Measurements from ENCODE around the gene HACE1. TPM values are rescaled to one million over a fixed set of nuclear protein-coding genes. Genes with fewer than 3 reads are reported as not detected.
"Not testable (repeated sequence)": the region's sequence is repeated elsewhere in the genome, so short reads cannot be mapped to it uniquely, and the experiment has no call there.

The HACE1 gene
- total and polyA plus RNA-seq, 5 donors from 2014 or later: 4.2 to 13.9 (median 5.1) TPM

DNA sequence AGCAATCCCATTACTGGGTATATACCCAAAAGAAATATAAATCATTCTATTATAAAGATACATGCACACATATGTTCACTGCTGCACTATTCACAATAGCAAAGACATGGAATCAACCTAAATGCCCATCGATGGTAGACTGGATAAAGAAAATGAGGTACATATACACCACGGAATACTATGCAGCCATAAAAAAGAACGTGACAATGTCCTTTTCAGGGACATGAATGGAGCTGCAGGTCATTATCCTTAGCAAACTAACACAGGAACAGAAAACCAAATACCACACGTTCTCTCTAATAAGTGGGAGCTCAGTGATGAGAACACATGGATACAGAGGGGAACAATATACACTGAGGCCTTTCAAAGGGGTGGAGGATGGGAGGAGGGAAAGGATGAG, 38.9 kb downstream of the HACE1 start:
- not testable (repeated sequence) for H3K36me3 ChIP-seq (ENCODE audit: control insufficient read depth, insufficient read depth, low read length); H3K4me3 ChIP-seq (ENCODE audit: low read depth, low read length); H3K27ac ChIP-seq (ENCODE audit: insufficient read depth, low read length, poor library complexity, severe bottlenecking); H3K4me1 Mint-ChIP-seq; ATAC-seq (ENCODE audit: low read depth in 2 of 2); H3K9me3 Mint-ChIP-seq; H3K27me3 Mint-ChIP-seq; H3K4me1 ChIP-seq (ENCODE audit: control insufficient read depth, insufficient read depth, low read length, poor library complexity, severe bottlenecking); DNase-seq; H3K9me3 ChIP-seq (ENCODE audit: control insufficient read depth in 2 of 2, low read length in 2 of 2); H3K4me3 Mint-ChIP-seq; H3K27me3 ChIP-seq (ENCODE audit: control insufficient read depth, insufficient read depth, low read length); H3K27ac Mint-ChIP-seq
- peaks cover 39% of the 10 kb centered on the region for H3K36me3 Mint-ChIP-seq

DNA sequence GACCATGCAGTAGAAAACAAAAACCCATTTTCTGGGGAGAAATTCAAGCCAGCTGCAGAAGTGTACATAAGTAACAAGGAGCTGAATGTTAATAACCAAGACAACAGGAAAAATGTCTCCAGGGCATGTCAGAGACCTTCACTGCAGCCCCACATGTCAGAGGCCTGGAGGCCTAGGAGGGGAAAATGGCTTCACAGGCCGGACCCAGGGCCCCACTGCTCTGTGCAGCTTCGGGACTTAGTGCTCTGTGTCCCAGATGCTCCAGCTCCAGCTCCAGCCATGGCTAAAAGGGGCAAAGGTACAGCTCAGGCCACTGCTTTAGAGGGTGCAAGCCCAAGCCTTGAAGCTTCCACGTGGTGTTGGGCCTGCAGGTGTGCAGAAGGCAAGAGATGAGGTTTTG, 43.6 kb downstream of the HACE1 start:
- H3K4me3 Mint-ChIP-seq: no peak overlapping the region
- no peak overlapping the region for H3K4me3 ChIP-seq (ENCODE audit: low read depth, low read length)
- no peak overlapping the region for H3K27ac ChIP-seq (ENCODE audit: insufficient read depth, low read length, poor library complexity, severe bottlenecking)
- peaks cover 7% of the 10 kb centered on the region for H3K36me3 ChIP-seq (ENCODE audit: control insufficient read depth, insufficient read depth, low read length)
- H3K36me3 Mint-ChIP-seq: peaks cover 47% of the 10 kb centered on the region
- peaks cover 0 to 3% of the 10 kb centered on the region in 2 experiments for H3K9me3 ChIP-seq (ENCODE audit: control insufficient read depth in 2 of 2, low read length in 2 of 2)
- no peak for ATAC-seq (ENCODE audit: low read depth in 2 of 2)
- no peaks in the 10 kb centered on the region for H3K27me3 ChIP-seq (ENCODE audit: control insufficient read depth, insufficient read depth, low read length)
- H3K27ac Mint-ChIP-seq: no peak overlapping the region
- no peak for DNase-seq
- H3K27me3 Mint-ChIP-seq: no peaks in the 10 kb centered on the region
- H3K4me1 ChIP-seq (ENCODE audit: control insufficient read depth, insufficient read depth, low read length, poor library complexity, severe bottlenecking): no peaks in the 10 kb centered on the region
- H3K4me1 Mint-ChIP-seq: peaks cover 0 to 15% (median 2%) of the 10 kb centered on the region in 4 donors
- H3K9me3 Mint-ChIP-seq: peaks cover 0 to 2% (median 0%) of the 10 kb centered on the region in 7 donors

DNA sequence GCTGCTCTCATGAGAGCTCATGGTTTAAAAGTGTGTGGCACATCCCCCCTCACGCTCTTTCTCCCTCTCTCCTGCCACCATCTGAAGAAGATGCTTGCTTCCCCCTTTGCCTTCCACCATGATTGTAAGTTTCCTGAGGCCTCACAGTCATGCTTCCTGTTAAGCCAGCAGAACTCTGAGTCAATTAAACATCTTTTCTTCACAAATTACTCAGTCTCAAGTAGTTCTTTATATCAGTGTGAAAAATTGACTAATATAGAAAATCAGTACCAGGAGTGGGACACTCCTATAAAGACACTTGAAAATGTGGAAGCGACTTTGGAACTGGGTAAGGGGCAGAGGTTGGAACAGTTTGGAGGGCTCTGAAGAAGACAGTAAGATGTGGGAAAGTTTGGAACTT, 45.0 kb downstream of the HACE1 start:
- no peak overlapping the region for H3K27ac Mint-ChIP-seq
- no peaks in the 10 kb centered on the region for H3K9me3 ChIP-seq (ENCODE audit: control insufficient read depth in 2 of 2, low read length in 2 of 2)
- peaks cover 0 to 11% (median 1%) of the 10 kb centered on the region in 4 donors for H3K4me1 Mint-ChIP-seq
- peaks cover 7% of the 10 kb centered on the region for H3K36me3 ChIP-seq (ENCODE audit: control insufficient read depth, insufficient read depth, low read length)
- DNase-seq (no peak), ATAC-seq (ENCODE audit: low read depth in 2 of 2) (no peak)
- H3K27me3 ChIP-seq (ENCODE audit: control insufficient read depth, insufficient read depth, low read length): no peaks in the 10 kb centered on the region
- H3K4me3 ChIP-seq (ENCODE audit: low read depth, low read length): no peak overlapping the region
- no peaks in the 10 kb centered on the region for H3K9me3 Mint-ChIP-seq
- H3K36me3 Mint-ChIP-seq: peaks cover 41% of the 10 kb centered on the region
- H3K27me3 Mint-ChIP-seq: no peaks in the 10 kb centered on the region
- H3K4me3 Mint-ChIP-seq: no peak overlapping the region
- H3K27ac ChIP-seq (ENCODE audit: insufficient read depth, low read length, poor library complexity, severe bottlenecking): no peak overlapping the region
- no peaks in the 10 kb centered on the region for H3K4me1 ChIP-seq (ENCODE audit: control insufficient read depth, insufficient read depth, low read length, poor library complexity, severe bottlenecking)

DNA sequence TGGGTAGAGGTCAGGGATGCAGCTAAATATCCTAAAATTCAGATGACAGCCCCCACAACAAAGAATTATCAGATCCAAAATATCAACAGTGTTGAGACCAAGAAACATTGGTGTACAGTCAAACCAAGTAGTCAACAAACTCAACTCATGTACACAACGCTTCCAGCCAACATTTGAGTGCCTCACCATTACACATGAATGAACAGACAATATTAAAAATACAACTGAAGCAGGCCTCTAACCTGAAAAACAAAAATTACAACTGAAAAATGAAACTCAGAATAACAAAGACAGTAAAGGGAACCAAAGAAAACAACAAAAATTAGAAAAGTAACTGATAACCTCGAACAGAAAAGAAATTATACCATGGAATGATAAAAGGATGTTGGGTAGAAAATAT, 46.2 kb downstream of the HACE1 start:
- H3K36me3 ChIP-seq (ENCODE audit: control insufficient read depth, insufficient read depth, low read length): peaks cover 7% of the 10 kb centered on the region
- no peak overlapping the region for H3K4me3 Mint-ChIP-seq
- H3K27ac Mint-ChIP-seq: no peak overlapping the region
- no peaks in the 10 kb centered on the region for H3K27me3 Mint-ChIP-seq
- no peak for ATAC-seq (ENCODE audit: low read depth in 2 of 2)
- H3K9me3 ChIP-seq (ENCODE audit: control insufficient read depth in 2 of 2, low read length in 2 of 2): no peaks in the 10 kb centered on the region
- DNase-seq: no peak
- peaks cover 0 to 9% (median 4%) of the 10 kb centered on the region in 4 donors for H3K4me1 Mint-ChIP-seq
- H3K4me1 ChIP-seq (ENCODE audit: control insufficient read depth, insufficient read depth, low read length, poor library complexity, severe bottlenecking): no peaks in the 10 kb centered on the region
- H3K27ac ChIP-seq (ENCODE audit: insufficient read depth, low read length, poor library complexity, severe bottlenecking): no peak overlapping the region
- H3K36me3 Mint-ChIP-seq: peaks cover 43% of the 10 kb centered on the region
- H3K4me3 ChIP-seq (ENCODE audit: low read depth, low read length): no peak overlapping the region
- H3K9me3 Mint-ChIP-seq: no peaks in the 10 kb centered on the region
- H3K27me3 ChIP-seq (ENCODE audit: control insufficient read depth, insufficient read depth, low read length): no peaks in the 10 kb centered on the region

DNA sequence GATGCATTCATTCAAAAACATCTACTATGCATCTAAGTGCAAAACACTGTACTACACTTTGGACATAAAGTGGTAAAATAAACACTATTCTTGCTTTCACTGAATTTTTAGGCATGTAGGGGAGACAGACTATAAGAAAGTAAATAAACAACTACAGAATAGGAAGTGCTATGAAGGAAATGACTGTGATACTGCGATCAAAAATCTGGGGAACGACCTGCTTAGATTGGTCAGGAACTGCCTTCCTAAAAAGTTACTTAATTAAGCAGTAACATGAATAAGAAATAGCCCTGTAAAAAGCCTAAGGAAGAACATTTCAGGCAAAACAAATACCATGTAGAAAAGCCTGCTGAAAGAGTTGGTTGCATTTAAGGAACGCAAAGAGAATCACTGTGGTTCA, 50.6 kb downstream of the HACE1 start:
- Histone ChIP-seq H3K27me3 (ENCODE audit: control insufficient read depth, insufficient read depth, low read length) (no peaks in the 10 kb centered on the region), H3K27ac (ENCODE audit: insufficient read depth, low read length, poor library complexity, severe bottlenecking) (no peak overlapping the region), H3K4me3 (ENCODE audit: low read depth, low read length) (no peak overlapping the region), H3K4me1 (ENCODE audit: control insufficient read depth, insufficient read depth, low read length, poor library complexity, severe bottlenecking) (no peaks in the 10 kb centered on the region), H3K36me3 (ENCODE audit: control insufficient read depth, insufficient read depth, low read length) (no peaks in the 10 kb centered on the region), H3K9me3 (ENCODE audit: control insufficient read depth in 2 of 2, low read length in 2 of 2) (no peaks in the 10 kb centered on the region)
- no peak overlapping the region for H3K4me3 Mint-ChIP-seq
- peaks cover 0 to 4% (median 0%) of the 10 kb centered on the region in 7 donors for H3K9me3 Mint-ChIP-seq
- H3K27me3 Mint-ChIP-seq: no peaks in the 10 kb centered on the region
- peaks cover 44% of the 10 kb centered on the region for H3K36me3 Mint-ChIP-seq
- ATAC-seq (ENCODE audit: low read depth in 2 of 2) (no peak), DNase-seq (no peak)
- no peak overlapping the region for H3K27ac Mint-ChIP-seq
- peaks cover 3 to 7% (median 5%) of the 10 kb centered on the region in 4 donors for H3K4me1 Mint-ChIP-seq

DNA sequence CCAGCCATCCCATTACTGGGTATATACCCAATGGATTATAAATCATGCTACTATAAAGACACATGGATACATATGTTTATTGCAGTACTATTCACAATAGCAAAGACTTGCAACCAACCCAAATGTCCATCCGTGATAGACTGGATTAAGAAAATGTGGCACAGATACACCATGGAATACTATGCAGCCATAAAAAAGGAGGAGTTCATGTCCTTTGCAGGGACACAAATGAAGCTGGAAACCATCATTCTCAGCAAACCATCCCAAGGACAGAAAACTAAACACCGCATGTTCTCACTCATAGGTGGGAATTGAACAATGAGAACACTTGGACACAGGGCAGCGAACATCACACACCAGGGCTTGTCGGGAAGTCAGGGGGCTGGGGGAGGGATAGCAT, 54.4 kb downstream of the HACE1 start:
- Mint-ChIP-seq H3K9me3 (peaks cover 0 to 10% (median 4%) of the 10 kb centered on the region in 7 donors), H3K36me3 (peaks cover 58% of the 10 kb centered on the region)
- H3K4me3 Mint-ChIP-seq; H3K4me1 ChIP-seq (ENCODE audit: control insufficient read depth, insufficient read depth, low read length, poor library complexity, severe bottlenecking); H3K4me3 ChIP-seq (ENCODE audit: low read depth, low read length); ATAC-seq (ENCODE audit: low read depth in 2 of 2); H3K4me1 Mint-ChIP-seq; H3K27ac ChIP-seq (ENCODE audit: insufficient read depth, low read length, poor library complexity, severe bottlenecking); H3K36me3 ChIP-seq (ENCODE audit: control insufficient read depth, insufficient read depth, low read length); H3K27me3 Mint-ChIP-seq; DNase-seq; H3K27me3 ChIP-seq (ENCODE audit: control insufficient read depth, insufficient read depth, low read length); H3K9me3 ChIP-seq (ENCODE audit: control insufficient read depth in 2 of 2, low read length in 2 of 2); H3K27ac Mint-ChIP-seq: not testable (repeated sequence)

DNA sequence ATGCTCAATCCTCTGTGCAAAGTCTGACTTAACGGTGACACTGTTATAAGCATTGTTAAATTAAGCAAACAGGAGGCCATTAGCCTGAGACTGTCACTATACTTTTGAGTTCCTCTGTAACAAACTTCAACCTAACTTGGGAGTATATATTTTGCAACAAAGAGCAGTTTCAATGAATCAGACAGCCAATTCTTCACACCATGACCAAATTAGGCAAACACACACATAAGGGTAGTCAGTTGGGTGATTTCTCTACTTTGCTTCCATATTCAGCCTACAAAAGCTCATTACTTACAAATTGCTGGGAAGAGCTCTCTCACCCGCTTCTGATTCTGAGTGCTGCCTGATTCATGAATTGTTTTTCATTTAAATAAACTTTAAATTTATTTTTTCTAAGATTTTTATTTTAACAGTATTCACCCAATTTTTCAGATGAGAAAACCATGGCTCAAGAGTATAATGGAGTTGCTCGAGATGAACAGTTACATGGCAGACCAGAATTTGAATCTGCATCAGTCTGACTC, 60.5 kb downstream of the HACE1 start:
- H3K36me3 Mint-ChIP-seq: peaks cover 31% of the 10 kb centered on the region
- H3K9me3 ChIP-seq (ENCODE audit: control insufficient read depth in 2 of 2, low read length in 2 of 2): no peaks in the 10 kb centered on the region

DNA sequence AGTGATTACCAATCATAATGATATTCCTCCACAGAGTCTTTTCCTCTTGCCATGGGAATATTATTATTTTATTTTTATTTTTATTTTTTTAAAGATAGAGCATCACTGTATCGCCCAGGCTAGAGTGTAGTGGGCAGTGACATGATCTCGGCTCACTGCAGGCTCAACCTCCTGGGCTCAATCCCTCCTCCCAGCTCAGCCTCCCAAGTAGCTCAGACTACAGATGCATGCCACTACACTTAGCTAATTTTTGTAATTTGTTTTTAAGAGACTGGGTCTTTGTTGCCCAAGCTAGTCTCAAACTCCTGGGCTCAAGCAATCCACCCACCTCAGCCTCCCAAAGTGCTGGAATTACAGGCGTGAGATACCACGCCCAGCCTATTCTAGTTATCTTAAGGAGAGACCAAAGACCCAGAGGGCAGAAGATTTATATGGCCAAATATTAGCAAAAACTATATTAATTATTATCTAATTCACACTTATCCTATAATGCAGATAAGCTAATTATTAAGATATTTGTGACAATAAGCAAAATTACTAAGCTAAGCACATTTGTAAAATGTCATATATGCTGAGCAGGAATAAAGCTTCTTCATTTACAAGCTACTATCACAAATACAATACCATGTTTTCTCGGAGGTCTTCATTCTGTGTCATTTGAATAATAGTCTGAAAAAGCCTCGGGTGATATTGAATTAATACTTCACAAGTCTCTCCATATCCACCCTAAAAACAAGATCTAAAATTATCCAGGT, 63.5 kb downstream of the HACE1 start:
- ATAC-seq (ENCODE audit: low read depth in 2 of 2): no peak
- Mint-ChIP-seq H3K9me3 (peaks cover 0 to 2% (median 1%) of the 10 kb centered on the region in 7 donors), H3K4me3 (no peak overlapping the region), H3K27ac (no peak overlapping the region), H3K27me3 (no peaks in the 10 kb centered on the region), H3K4me1 (peaks cover 0 to 5% (median 2%) of the 10 kb centered on the region in 4 donors), H3K36me3 (peaks cover 21% of the 10 kb centered on the region)
- no peak overlapping the region for H3K27ac ChIP-seq (ENCODE audit: insufficient read depth, low read length, poor library complexity, severe bottlenecking)
- H3K9me3 ChIP-seq (ENCODE audit: control insufficient read depth in 2 of 2, low read length in 2 of 2): no peaks in the 10 kb centered on the region
- H3K36me3 ChIP-seq (ENCODE audit: control insufficient read depth, insufficient read depth, low read length): peaks cover 4% of the 10 kb centered on the region
- H3K27me3 ChIP-seq (ENCODE audit: control insufficient read depth, insufficient read depth, low read length): no peaks in the 10 kb centered on the region
- DNase-seq: no peak
- no peaks in the 10 kb centered on the region for H3K4me1 ChIP-seq (ENCODE audit: control insufficient read depth, insufficient read depth, low read length, poor library complexity, severe bottlenecking)
- no peak overlapping the region for H3K4me3 ChIP-seq (ENCODE audit: low read depth, low read length)

More for the DNA sequence above, 60.5 kb downstream of the HACE1 start:
- no peak for DNase-seq
- Mint-ChIP-seq H3K4me3 (no peak overlapping the region), H3K9me3 (peaks cover 0 to 8% (median 4%) of the 10 kb centered on the region in 7 donors), H3K27ac (no peak overlapping the region), H3K4me1 (peaks cover 0 to 9% (median 1%) of the 10 kb centered on the region in 4 donors), H3K27me3 (no peaks in the 10 kb centered on the region)
- no peak for ATAC-seq (ENCODE audit: low read depth in 2 of 2)
- Histone ChIP-seq H3K4me3 (ENCODE audit: low read depth, low read length) (no peak overlapping the region), H3K27ac (ENCODE audit: insufficient read depth, low read length, poor library complexity, severe bottlenecking) (no peak overlapping the region), H3K27me3 (ENCODE audit: control insufficient read depth, insufficient read depth, low read length) (no peaks in the 10 kb centered on the region), H3K36me3 (ENCODE audit: control insufficient read depth, insufficient read depth, low read length) (peaks cover 4% of the 10 kb centered on the region), H3K4me1 (ENCODE audit: control insufficient read depth, insufficient read depth, low read length, poor library complexity, severe bottlenecking) (no peaks in the 10 kb centered on the region)

All from CD4-positive, CD25-positive, alpha-beta regulatory T cell (primary cell).